HEK293 (cell line): ENCODE measurements around the gene TSR3.

Experiments
- BCL11A ChIP-seq: fragments of 450-650 bp; formaldehyde crosslinking; IDR thresholded peaks from 2 replicates; pipeline ENCODE4 v1.5.1; 2016; ENCODE audit warnings: low read depth, missing biosample characterization, missing genetic modification characterization
- EGR2 ChIP-seq: fragments of 450-650 bp; formaldehyde crosslinking; IDR thresholded peaks from 2 replicates; pipeline ENCODE4 v1.5.1; 2016; ENCODE audit warnings: low read depth, missing biosample characterization, missing genetic modification characterization
- GLIS1 ChIP-seq: fragments of 450-650 bp; formaldehyde crosslinking; IDR thresholded peaks from 2 replicates; pipeline ENCODE4 v1.5.1; 2016; ENCODE audit warnings: missing biosample characterization, missing genetic modification characterization
- OSR2 ChIP-seq: fragments of 450-650 bp; formaldehyde crosslinking; IDR thresholded peaks from 2 replicates; pipeline ENCODE4 v1.5.1; 2016; ENCODE audit warnings: missing biosample characterization, missing genetic modification characterization
- RBAK ChIP-seq: fragments of 450-650 bp; formaldehyde crosslinking; IDR thresholded peaks from 2 replicates; pipeline ENCODE4 v1.5.1; 2016; ENCODE audit warnings: missing biosample characterization, missing genetic modification characterization
- SCRT2 ChIP-seq: fragments of 450-650 bp; formaldehyde crosslinking; IDR thresholded peaks from 2 replicates; pipeline ENCODE4 v1.5.1; 2016; ENCODE audit warnings: missing biosample characterization, missing genetic modification characterization
- SP2 ChIP-seq: fragments of 450-650 bp; formaldehyde crosslinking; IDR thresholded peaks from 2 replicates; pipeline ENCODE4 v1.5.1; 2016; ENCODE audit warnings: missing biosample characterization, missing genetic modification characterization
- TCF7L2 ChIP-seq: IDR thresholded peaks from 2 replicates; pipeline ENCODE4 v1.6.1; 2011; ENCODE audit warnings: low read depth, mild to moderate bottlenecking, inconsistent platforms, low read length, moderate library complexity, borderline replicate concordance
- WT1 ChIP-seq: fragments of 450-650 bp; formaldehyde crosslinking; IDR thresholded peaks from 2 replicates; pipeline ENCODE4 v1.5.1; 2016; ENCODE audit warnings: missing biosample characterization, missing genetic modification characterization
- YY1 ChIP-seq: fragments of 450-650 bp; formaldehyde crosslinking; IDR thresholded peaks from 2 replicates; pipeline ENCODE4 v1.5.1; 2018; ENCODE audit warnings: missing biosample characterization, missing genetic modification characterization
- YY2 ChIP-seq: fragments of 450-650 bp; formaldehyde crosslinking; IDR thresholded peaks from 2 replicates; pipeline ENCODE4 v1.5.1; 2016; ENCODE audit warnings: missing biosample characterization, missing genetic modification characterization
- ZBTB17 ChIP-seq: fragments of 450-650 bp; formaldehyde crosslinking; IDR thresholded peaks from 2 replicates; pipeline ENCODE4 v1.5.1; 2016; ENCODE audit warnings: missing biosample characterization, missing genetic modification characterization
- ZBTB20 ChIP-seq: fragments of 450-650 bp; formaldehyde crosslinking; IDR thresholded peaks from 2 replicates; pipeline ENCODE4 v1.5.1; 2016; ENCODE audit warnings: missing biosample characterization, missing genetic modification characterization
- ZBTB48 ChIP-seq: fragments of 450-650 bp; formaldehyde crosslinking; IDR thresholded peaks from 2 replicates; pipeline ENCODE4 v1.5.1; 2016; ENCODE audit warnings: missing biosample characterization, missing genetic modification characterization
- ZEB2 ChIP-seq: fragments of 450-650 bp; formaldehyde crosslinking; IDR thresholded peaks from 2 replicates; pipeline ENCODE4 v1.5.1; 2016; ENCODE audit warnings: missing biosample characterization, missing genetic modification characterization
- ZFHX2 ChIP-seq: fragments of 450-650 bp; formaldehyde crosslinking; conservative IDR thresholded peaks from 2 replicates; pipeline ENCODE4 v1.5.1; 2016; ENCODE audit warnings: missing biosample characterization, missing genetic modification characterization
- ZNF10 ChIP-seq: fragments of 450-650 bp; formaldehyde crosslinking; IDR thresholded peaks from 2 replicates; pipeline ENCODE4 v1.5.1; 2017; ENCODE audit warnings: missing biosample characterization, missing genetic modification characterization
- ZNF132 ChIP-seq: fragments of 450-650 bp; formaldehyde crosslinking; IDR thresholded peaks from 2 replicates; pipeline ENCODE4 v1.5.1; 2017; ENCODE audit warnings: missing biosample characterization, missing genetic modification characterization, borderline replicate concordance
- ZNF138 ChIP-seq: fragments of 450-650 bp; formaldehyde crosslinking; IDR thresholded peaks from 2 replicates; pipeline ENCODE4 v1.5.1; 2016; ENCODE audit warnings: missing biosample characterization, missing genetic modification characterization, borderline replicate concordance
- ZNF175 ChIP-seq: fragments of 450-650 bp; formaldehyde crosslinking; IDR thresholded peaks from 2 replicates; pipeline ENCODE4 v1.5.1; 2016; ENCODE audit warnings: missing biosample characterization, missing genetic modification characterization
- ZNF223 ChIP-seq: fragments of 450-650 bp; formaldehyde crosslinking; IDR thresholded peaks from 2 replicates; pipeline ENCODE4 v1.5.1; 2016; ENCODE audit warnings: missing biosample characterization, missing genetic modification characterization
- ZNF248 ChIP-seq: fragments of 450-650 bp; formaldehyde crosslinking; IDR thresholded peaks from 2 replicates; pipeline ENCODE4 v1.5.1; 2017; ENCODE audit warnings: missing biosample characterization, missing genetic modification characterization
- ZNF529 ChIP-seq: fragments of 450-650 bp; formaldehyde crosslinking; IDR thresholded peaks from 2 replicates; pipeline ENCODE4 v1.5.1; 2017; ENCODE audit warnings: missing genetic modification characterization, missing biosample characterization; ENCODE audit not compliant: insufficient replicate concordance
- ZNF549 ChIP-seq: fragments of 450-650 bp; IDR thresholded peaks from 2 replicates; pipeline ENCODE4 v1.5.1; 2018; ENCODE audit warnings: missing biosample characterization, missing genetic modification characterization, mild to moderate bottlenecking, inconsistent platforms, moderate library complexity
- ZNF600 ChIP-seq: fragments of 450-650 bp; formaldehyde crosslinking; IDR thresholded peaks from 2 replicates; pipeline ENCODE4 v1.5.1; 2016; ENCODE audit warnings: missing biosample characterization, missing genetic modification characterization
- ZNF626 ChIP-seq: fragments of 450-650 bp; sonication (Bioruptor Pico); formaldehyde crosslinking; IDR thresholded peaks from 2 replicates; pipeline ENCODE4 v1.5.1; 2018; ENCODE audit warnings: missing biosample characterization, missing genetic modification characterization, inconsistent platforms
- ZNF664 ChIP-seq: fragments of 450-650 bp; formaldehyde crosslinking; IDR thresholded peaks from 2 replicates; pipeline ENCODE4 v1.5.1; 2016; ENCODE audit warnings: missing biosample characterization, missing genetic modification characterization
- ZNF677 ChIP-seq: fragments of 450-650 bp; IDR thresholded peaks from 2 replicates; pipeline ENCODE4 v1.5.0; 2018; ENCODE audit warnings: missing biosample characterization, mild to moderate bottlenecking, missing genetic modification characterization, moderate library complexity
- ZNF777 ChIP-seq: fragments of 450-650 bp; formaldehyde crosslinking; IDR thresholded peaks from 2 replicates; pipeline ENCODE4 v1.5.1; 2017; ENCODE audit warnings: missing biosample characterization, missing genetic modification characterization, borderline replicate concordance
- ZNF837 ChIP-seq: fragments of 450-650 bp; formaldehyde crosslinking; IDR thresholded peaks from 2 replicates; pipeline ENCODE4 v1.5.1; 2016; ENCODE audit warnings: missing biosample characterization, missing genetic modification characterization
- ZSCAN16 ChIP-seq: fragments of 450-650 bp; formaldehyde crosslinking; IDR thresholded peaks from 2 replicates; pipeline ENCODE4 v1.5.1; 2016; ENCODE audit warnings: missing biosample characterization, missing genetic modification characterization
- TF ChIP-seq, protein P1 (sequence below): fragments of 450-650 bp; formaldehyde crosslinking; IDR thresholded peaks from 2 replicates; pipeline ENCODE4 v1.5.1; 2016; ENCODE audit warnings: missing biosample characterization, missing genetic modification characterization
- TF ChIP-seq, protein P2 (sequence below): fragments of 450-650 bp; formaldehyde crosslinking; conservative IDR thresholded peaks from 2 replicates; pipeline ENCODE4 v1.5.1; 2016; ENCODE audit warnings: low read depth, missing biosample characterization, missing genetic modification characterization
- TF ChIP-seq, protein P3 (sequence below): fragments of 450-650 bp; formaldehyde crosslinking; IDR thresholded peaks from 2 replicates; pipeline ENCODE4 v1.5.1; 2016; ENCODE audit warnings: missing biosample characterization, missing genetic modification characterization

Gene TSR3

DNA sequence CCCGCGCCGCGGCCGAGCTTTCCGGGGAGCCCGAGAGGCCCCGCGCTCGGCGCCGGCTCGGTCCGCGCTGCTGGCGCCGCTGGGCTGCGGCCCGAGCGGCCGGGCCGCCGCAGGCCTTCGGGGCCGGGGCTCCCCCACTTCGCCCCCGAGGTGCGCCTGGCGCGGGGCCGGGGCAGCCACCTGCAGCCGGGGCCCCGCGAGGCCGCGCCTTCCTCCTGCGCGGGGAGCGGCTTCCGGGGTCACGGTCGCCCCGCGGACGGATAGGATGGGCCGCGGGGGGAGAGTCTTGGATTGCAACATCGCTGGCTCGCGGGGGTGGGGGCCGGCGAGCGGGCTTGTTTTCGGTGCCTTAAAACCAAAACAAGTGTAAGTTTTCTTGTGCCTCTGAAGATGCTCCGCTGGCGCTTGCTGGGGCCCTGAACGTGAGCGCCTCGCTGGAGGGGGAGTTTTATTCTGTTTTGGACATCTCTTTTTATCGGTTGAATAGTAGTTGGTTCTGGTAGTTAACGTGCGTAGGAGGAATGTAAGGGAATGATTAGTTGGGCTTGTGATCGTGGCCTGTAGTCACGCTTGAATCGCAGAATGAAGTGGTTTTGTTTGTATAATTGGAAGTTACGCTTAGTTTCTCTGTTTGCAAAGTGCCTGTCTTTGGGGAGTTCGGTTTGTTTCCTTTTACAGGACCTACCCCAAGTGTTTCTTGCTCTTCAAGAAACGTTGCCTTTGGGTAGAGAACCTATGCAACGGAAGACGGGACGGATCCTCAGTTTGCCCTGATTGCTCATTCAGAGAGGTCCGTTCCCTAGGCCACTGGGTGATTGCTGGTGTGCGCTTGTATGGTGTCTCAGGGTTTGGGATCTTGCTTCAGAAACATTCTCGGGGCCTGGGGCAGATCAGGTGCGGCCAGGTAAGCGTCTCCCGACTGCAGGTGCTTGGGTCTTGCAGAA is 41.5 kb downstream of the TSR3 start (continued):
- TF ChIP-seq ZNF138 (tag by site-specific recombination) (no peak), ZBTB17 (tag by site-specific recombination) (peak; percentile 70; the same call in 1 of the 2 replicates), YY1 (no peak), ZNF248 (no peak), ZNF175 (tag by site-specific recombination) (no peak), SP2 (no peak), ZBTB48 (tag by site-specific recombination) (no peak), ZNF10 (no peak), ZNF664 (no peak), YY2 (tag by site-specific recombination) (no peak), TCF7L2 (no peak), ZNF549 (tag by site-specific recombination) (no peak), OSR2 (tag by site-specific recombination) (no peak), EGR2 (tag by site-specific recombination) (peak; percentile 76; the same call in 1 of the 2 replicates), WT1 (tag by site-specific recombination) (no peak), GLIS1 (tag by site-specific recombination) (no peak), ZBTB20 (tag by site-specific recombination) (peak; percentile 55; the same call in 1 of the 2 replicates), ZNF529 (tag by site-specific recombination) (no peak), ZSCAN16 (tag by site-specific recombination) (no peak), ZNF777 (tag by site-specific recombination) (no peak), SCRT2 (tag by site-specific recombination) (no peak), BCL11A (tag by site-specific recombination) (no peak), ZNF837 (tag by site-specific recombination) (no peak), ZFHX2 (peak; percentile 75), ZNF677 (no peak), ZNF626 (no peak), ZNF132 (tag by site-specific recombination) (no peak), ZNF223 (tag by site-specific recombination) (no peak), ZEB2 (0 out of 2 replicates have a peak, but pooled peaks have one; percentile 22), RBAK (tag by site-specific recombination) (no peak), ZNF600 (tag by site-specific recombination) (0 out of 2 replicates have a peak, but pooled peaks have one; percentile 15)
- TF ChIP-seq, protein P1, sequence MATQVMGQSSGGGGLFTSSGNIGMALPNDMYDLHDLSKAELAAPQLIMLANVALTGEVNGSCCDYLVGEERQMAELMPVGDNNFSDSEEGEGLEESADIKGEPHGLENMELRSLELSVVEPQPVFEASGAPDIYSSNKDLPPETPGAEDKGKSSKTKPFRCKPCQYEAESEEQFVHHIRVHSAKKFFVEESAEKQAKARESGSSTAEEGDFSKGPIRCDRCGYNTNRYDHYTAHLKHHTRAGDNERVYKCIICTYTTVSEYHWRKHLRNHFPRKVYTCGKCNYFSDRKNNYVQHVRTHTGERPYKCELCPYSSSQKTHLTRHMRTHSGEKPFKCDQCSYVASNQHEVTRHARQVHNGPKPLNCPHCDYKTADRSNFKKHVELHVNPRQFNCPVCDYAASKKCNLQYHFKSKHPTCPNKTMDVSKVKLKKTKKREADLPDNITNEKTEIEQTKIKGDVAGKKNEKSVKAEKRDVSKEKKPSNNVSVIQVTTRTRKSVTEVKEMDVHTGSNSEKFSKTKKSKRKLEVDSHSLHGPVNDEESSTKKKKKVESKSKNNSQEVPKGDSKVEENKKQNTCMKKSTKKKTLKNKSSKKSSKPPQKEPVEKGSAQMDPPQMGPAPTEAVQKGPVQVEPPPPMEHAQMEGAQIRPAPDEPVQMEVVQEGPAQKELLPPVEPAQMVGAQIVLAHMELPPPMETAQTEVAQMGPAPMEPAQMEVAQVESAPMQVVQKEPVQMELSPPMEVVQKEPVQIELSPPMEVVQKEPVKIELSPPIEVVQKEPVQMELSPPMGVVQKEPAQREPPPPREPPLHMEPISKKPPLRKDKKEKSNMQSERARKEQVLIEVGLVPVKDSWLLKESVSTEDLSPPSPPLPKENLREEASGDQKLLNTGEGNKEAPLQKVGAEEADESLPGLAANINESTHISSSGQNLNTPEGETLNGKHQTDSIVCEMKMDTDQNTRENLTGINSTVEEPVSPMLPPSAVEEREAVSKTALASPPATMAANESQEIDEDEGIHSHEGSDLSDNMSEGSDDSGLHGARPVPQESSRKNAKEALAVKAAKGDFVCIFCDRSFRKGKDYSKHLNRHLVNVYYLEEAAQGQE (tag by site-specific recombination): no peak
- TF ChIP-seq, protein P2, sequence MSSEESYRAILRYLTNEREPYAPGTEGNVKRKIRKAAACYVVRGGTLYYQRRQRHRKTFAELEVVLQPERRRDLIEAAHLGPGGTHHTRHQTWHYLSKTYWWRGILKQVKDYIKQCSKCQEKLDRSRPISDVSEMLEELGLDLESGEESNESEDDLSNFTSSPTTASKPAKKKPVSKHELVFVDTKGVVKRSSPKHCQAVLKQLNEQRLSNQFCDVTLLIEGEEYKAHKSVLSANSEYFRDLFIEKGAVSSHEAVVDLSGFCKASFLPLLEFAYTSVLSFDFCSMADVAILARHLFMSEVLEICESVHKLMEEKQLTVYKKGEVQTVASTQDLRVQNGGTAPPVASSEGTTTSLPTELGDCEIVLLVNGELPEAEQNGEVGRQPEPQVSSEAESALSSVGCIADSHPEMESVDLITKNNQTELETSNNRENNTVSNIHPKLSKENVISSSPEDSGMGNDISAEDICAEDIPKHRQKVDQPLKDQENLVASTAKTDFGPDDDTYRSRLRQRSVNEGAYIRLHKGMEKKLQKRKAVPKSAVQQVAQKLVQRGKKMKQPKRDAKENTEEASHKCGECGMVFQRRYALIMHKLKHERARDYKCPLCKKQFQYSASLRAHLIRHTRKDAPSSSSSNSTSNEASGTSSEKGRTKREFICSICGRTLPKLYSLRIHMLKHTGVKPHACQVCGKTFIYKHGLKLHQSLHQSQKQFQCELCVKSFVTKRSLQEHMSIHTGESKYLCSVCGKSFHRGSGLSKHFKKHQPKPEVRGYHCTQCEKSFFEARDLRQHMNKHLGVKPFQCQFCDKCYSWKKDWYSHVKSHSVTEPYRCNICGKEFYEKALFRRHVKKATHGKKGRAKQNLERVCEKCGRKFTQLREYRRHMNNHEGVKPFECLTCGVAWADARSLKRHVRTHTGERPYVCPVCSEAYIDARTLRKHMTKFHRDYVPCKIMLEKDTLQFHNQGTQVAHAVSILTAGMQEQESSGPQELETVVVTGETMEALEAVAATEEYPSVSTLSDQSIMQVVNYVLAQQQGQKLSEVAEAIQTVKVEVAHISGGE: 0 out of 2 replicates have a peak, but pooled peaks have one; percentile 11
- TF ChIP-seq, protein P3, sequence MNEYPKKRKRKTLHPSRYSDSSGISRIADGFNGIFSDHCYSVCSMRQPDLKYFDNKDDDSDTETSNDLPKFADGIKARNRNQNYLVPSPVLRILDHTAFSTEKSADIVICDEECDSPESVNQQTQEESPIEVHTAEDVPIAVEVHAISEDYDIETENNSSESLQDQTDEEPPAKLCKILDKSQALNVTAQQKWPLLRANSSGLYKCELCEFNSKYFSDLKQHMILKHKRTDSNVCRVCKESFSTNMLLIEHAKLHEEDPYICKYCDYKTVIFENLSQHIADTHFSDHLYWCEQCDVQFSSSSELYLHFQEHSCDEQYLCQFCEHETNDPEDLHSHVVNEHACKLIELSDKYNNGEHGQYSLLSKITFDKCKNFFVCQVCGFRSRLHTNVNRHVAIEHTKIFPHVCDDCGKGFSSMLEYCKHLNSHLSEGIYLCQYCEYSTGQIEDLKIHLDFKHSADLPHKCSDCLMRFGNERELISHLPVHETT (tag by site-specific recombination): 0 out of 2 replicates have a peak, but pooled peaks have one; percentile 13
